Esophagus muscularis mucosa (tissue), 3 donors: ENCODE data around the gene GNMT.

Experiments used
- POLR2A ChIP-seq: fragments of 450-650 bp; IDR thresholded peaks from one replicate; pipeline ENCODE4 v1.6.1; 2017; ENCODE audit warnings: antibody characterized with exemption, moderate library complexity, mild to moderate bottlenecking, low read depth
- TF ChIP-seq, protein P1 (sequence below), 3 experiments: fragments of 200-600 bp in 2 of 3; fragments of 450-650 bp in 1 of 3; sonication (generic) in 2 of 3; IDR thresholded peaks; one replicate each; pipeline ENCODE4 v1.5.1; 2017 to 2019; ENCODE audit warnings: antibody characterized with exemption in 3 of 3, mild to moderate bottlenecking in 2 of 3, moderate library complexity in 1 of 3

DNA sequence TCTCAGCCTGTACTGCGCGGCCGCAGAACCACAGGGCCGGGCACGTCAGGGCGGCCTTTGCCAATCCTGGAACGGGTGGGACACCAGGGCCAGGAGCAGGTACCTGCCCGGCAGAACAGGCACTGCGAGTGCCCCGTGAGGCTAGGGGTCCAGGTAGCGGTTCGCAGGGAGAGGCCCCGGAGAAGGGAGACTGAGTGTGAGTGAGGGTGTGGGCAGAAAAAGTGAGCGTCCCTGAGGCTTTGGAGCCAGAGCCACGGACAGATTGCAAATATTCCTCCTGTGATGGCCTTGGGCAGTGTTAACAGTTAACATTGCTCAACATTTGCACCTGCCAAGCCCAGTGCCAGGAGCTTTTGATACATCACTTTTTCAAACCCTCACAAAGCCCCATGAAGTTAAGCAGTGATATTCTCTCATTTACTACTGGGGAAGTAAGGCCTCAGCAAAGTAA is 491 bp downstream of the GNMT start:
- TF ChIP-seq, protein P1, sequence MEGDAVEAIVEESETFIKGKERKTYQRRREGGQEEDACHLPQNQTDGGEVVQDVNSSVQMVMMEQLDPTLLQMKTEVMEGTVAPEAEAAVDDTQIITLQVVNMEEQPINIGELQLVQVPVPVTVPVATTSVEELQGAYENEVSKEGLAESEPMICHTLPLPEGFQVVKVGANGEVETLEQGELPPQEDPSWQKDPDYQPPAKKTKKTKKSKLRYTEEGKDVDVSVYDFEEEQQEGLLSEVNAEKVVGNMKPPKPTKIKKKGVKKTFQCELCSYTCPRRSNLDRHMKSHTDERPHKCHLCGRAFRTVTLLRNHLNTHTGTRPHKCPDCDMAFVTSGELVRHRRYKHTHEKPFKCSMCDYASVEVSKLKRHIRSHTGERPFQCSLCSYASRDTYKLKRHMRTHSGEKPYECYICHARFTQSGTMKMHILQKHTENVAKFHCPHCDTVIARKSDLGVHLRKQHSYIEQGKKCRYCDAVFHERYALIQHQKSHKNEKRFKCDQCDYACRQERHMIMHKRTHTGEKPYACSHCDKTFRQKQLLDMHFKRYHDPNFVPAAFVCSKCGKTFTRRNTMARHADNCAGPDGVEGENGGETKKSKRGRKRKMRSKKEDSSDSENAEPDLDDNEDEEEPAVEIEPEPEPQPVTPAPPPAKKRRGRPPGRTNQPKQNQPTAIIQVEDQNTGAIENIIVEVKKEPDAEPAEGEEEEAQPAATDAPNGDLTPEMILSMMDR (IDR thresholded peaks at IDR 0.05): no peak
- no peak for TF ChIP-seq POLR2A
